Measurements from ENCODE around the gene SNX20.

- no peak for TF ChIP-seq CTCF (IDR thresholded peaks at IDR 0.05)
- no peak for TF ChIP-seq POLR2A (IDR thresholded peaks at IDR 0.05)
Observed at GRCh38 chr16:50678531-50678930, 2.6 kb downstream of the SNX20 start.

Measured in lower leg skin (tissue), 3 donors.